Stimulated activated effector memory CD8-positive, alpha-beta T cell treated with anti-CD3 and anti-CD28 coated beads, Interleukin-12 subunit alpha, Interleukin-12 subunit beta, amount 100 ng/mL, for 72 hours (primary cell): ENCODE results near the gene MECR.
A peak's percentile ranks its signal among the peaks of the same experiment; 100 is the strongest.

Experiments
- ATAC-seq: fragments of 150-1000 bp; cut with Tn5 transposase; 2 replicates; pipeline ENCODE4 v1.10.0; 2021
- DNase-seq, 2 donors: peaks; one replicate each; pipeline ENCODE4 v3.0.0; 2021 to 2022; ENCODE audit warnings: low spot score in 2 of 2
- H3K27ac Mint-ChIP-seq: one replicate; pipeline ENCODE4 v1.8.0; 2022; ENCODE audit warnings: mild to moderate bottlenecking, mixed read lengths
- H3K36me3 Mint-ChIP-seq: one replicate; pipeline ENCODE4 v1.8.0; 2022; ENCODE audit warnings: mild to moderate bottlenecking, mixed read lengths
- H3K4me1 Mint-ChIP-seq: one replicate; pipeline ENCODE4 v1.8.0; 2022; ENCODE audit warnings: mixed read lengths
- H3K4me3 Mint-ChIP-seq: one replicate; pipeline ENCODE4 v1.8.0; 2022; ENCODE audit warnings: mild to moderate bottlenecking, mixed read lengths
- H3K9me3 Mint-ChIP-seq: one replicate; pipeline ENCODE4 v1.8.0; 2022; ENCODE audit warnings: mixed read lengths

MECR gene

GRCh38 chr1:29180497-29181412 is 50.0 kb downstream of the MECR start:
- DNase-seq = peak in 1 of 2 donors; percentile 6
- Mint-ChIP-seq H3K27ac (peak overlapping the region; percentile 98), H3K9me3 (no peaks in the 10 kb centered on the region), H3K4me1 (peaks cover 44% of the 10 kb centered on the region), H3K4me3 (peak overlapping the region; percentile 85), H3K36me3 (peaks cover 59% of the 10 kb centered on the region)
- ATAC-seq = no peak

DNA sequence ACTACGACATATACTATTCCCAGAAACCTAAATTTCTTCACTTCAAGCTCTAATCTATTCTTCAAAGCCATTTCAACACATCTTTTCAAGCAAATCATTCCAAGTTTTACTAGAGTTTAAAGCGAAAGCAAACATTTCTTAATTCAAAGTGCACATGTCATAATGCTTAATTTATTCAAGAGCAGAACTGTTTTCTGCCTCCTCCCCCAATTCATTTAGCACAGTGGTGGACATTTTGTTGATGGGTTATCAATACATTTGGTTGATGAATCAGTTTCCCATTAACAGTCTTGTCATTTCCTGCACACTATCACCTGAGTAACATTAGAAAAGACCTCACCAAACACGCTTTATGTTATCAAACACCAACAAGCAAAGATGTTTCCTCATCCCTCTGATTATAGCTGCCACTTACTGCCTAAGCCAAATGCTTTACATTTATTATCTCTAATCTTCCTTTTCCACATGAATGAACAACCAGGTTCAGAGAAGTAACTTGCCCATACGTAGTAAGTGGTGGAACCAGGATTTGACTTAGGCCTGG is 51.0 kb downstream of the MECR start:
- ATAC-seq = no peak
- Mint-ChIP-seq H3K9me3 (no peaks in the 10 kb centered on the region), H3K27ac (peak overlapping the region; percentile 98), H3K4me3 (peak overlapping the region; percentile 85), H3K36me3 (peaks cover 69% of the 10 kb centered on the region), H3K4me1 (peaks cover 44% of the 10 kb centered on the region)
- no peak for DNase-seq

DNA sequence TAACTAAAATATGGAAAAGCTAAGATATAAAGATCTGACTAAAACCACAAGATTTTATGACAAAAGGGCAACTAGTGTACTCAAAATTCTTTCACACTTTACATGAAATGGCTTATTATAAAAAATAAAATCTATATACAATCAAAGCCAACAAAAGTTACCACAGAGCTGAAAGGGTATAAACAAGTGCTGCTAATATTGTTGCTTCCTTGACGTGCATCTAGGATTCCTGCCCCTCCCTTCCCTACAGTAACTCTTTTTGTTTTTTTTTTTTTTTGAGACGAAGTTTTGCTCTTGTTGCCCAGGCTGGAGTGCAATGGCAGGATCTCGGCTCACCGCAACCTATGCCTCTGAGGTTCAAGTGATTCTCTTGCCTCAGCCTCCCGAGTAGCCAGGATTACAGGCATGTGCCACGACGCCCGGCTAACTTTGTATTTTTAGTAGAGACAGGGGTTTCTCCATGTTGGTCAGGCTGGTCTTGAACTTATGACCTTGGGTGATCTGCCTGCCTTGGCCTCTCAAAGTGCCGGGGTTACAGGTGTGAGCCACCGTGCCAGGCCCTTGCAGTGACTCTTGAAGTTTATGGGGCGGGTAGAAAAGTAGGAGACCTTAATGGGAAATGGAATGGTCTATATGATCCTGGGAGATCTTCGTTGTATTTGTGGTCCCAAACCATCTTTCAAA is 53.6 kb downstream of the MECR start:
- Mint-ChIP-seq H3K27ac (peak overlapping the region; percentile 54), H3K4me3 (peak overlapping the region; percentile 85), H3K4me1 (peaks cover 50% of the 10 kb centered on the region), H3K9me3 (no peaks in the 10 kb centered on the region), H3K36me3 (peaks cover 95% of the 10 kb centered on the region)
- ATAC-seq (no peak), DNase-seq (no peak)

GRCh38 chr1:29176576-29176975 is 54.2 kb downstream of the MECR start:
- peaks cover 53% of the 10 kb centered on the region for H3K4me1 Mint-ChIP-seq
- no peaks in the 10 kb centered on the region for H3K9me3 Mint-ChIP-seq
- H3K27ac Mint-ChIP-seq = peak overlapping the region; percentile 54
- DNase-seq = no peak
- peaks cover 98% of the 10 kb centered on the region for H3K36me3 Mint-ChIP-seq
- no peak for ATAC-seq
- H3K4me3 Mint-ChIP-seq = no peak overlapping the region

GRCh38 chr1:29172415-29172939 is 58.3 kb downstream of the MECR start:
- Mint-ChIP-seq H3K4me1 (peaks cover 55% of the 10 kb centered on the region), H3K9me3 (no peaks in the 10 kb centered on the region), H3K27ac (no peak overlapping the region), H3K4me3 (no peak overlapping the region), H3K36me3 (peaks cover 100% of the 10 kb centered on the region)
- ATAC-seq = no peak
- DNase-seq = no peak

DNA sequence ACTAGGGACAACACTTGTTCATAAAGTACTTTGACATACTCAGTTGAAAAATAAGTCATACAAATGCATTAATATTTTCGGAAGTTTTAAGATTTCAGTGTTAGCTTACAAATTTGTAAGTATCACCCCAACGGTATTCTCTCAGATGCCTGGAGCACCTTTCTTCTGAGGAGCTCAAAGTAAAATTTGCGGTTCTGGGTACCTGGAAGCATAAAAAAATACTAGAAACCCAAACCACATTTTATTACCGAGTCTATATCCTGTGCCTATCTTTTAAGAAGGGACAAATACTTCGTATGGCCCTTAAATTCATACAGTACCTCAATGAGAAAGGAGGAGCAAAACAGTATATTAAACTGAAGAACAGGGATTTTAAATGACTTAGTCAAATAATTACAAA is 59.2 kb downstream of the MECR start:
- Mint-ChIP-seq H3K4me3 (no peak overlapping the region), H3K27ac (peak overlapping the region; percentile 74), H3K36me3 (peaks cover 100% of the 10 kb centered on the region), H3K4me1 (peaks cover 58% of the 10 kb centered on the region), H3K9me3 (no peaks in the 10 kb centered on the region)
- ATAC-seq (no peak), DNase-seq (no peak)

- no peak for DNase-seq
- Mint-ChIP-seq H3K27ac (peak overlapping the region; percentile 74), H3K9me3 (no peaks in the 10 kb centered on the region), H3K4me3 (peak overlapping the region; percentile 11), H3K36me3 (peaks cover 100% of the 10 kb centered on the region), H3K4me1 (peaks cover 59% of the 10 kb centered on the region)
- no peak for ATAC-seq
These were observed 59.6 kb downstream of the MECR start for GRCh38 chr1:29171089-29171488.

DNA sequence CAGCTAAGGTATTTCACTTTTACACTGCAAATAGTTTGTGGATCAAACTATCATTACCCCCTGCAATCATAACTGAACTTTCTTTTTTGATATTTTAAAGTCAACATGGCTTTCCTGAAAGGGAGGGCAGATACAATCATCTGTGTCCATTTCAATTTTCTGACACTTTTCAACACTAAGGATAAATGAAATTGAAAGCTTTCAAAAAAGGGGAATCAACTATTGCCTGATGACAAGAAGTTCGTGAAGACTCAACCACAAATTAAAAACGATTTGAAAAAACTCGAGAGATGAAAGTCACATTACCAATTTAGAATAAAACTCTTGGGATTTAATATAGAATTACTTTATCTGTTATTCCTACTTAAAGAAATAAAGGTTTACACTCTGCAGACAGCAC is 60.8 kb downstream of the MECR start:
- Mint-ChIP-seq H3K9me3 (no peaks in the 10 kb centered on the region), H3K27ac (peak overlapping the region; percentile 74), H3K4me1 (peaks cover 68% of the 10 kb centered on the region), H3K36me3 (peaks cover 100% of the 10 kb centered on the region), H3K4me3 (no peak overlapping the region)
- DNase-seq (no peak), ATAC-seq (no peak)

DNA sequence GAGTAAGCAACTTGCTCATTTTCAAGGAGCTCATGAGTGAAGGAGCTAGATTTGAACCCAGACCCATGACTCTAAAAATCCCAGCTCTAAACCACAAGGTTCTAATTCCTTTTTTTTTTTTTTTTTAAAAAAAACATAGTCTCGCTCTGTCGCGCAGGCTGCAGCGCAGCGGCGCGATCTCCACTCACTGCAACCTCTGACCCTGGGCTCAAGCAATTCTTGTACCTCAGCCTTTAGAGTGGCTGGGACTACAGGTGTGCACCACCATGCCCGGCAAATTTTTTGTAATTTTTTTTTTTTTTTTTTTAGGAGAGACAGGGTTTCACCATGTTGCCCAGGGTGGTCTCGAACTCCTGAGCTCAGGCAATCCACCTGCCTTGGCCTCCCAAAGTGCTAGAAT is 62.8 kb downstream of the MECR start:
- peaks cover 100% of the 10 kb centered on the region for H3K36me3 Mint-ChIP-seq
- H3K9me3 Mint-ChIP-seq = no peaks in the 10 kb centered on the region
- no peak for DNase-seq
- peaks cover 73% of the 10 kb centered on the region for H3K4me1 Mint-ChIP-seq
- no peak overlapping the region for H3K4me3 Mint-ChIP-seq
- no peak overlapping the region for H3K27ac Mint-ChIP-seq
- ATAC-seq = no peak

GRCh38 chr1:29166291-29166878 is 64.3 kb downstream of the MECR start:
- no peak overlapping the region for H3K4me3 Mint-ChIP-seq
- H3K36me3 Mint-ChIP-seq = peaks cover 100% of the 10 kb centered on the region
- peaks cover 67% of the 10 kb centered on the region for H3K4me1 Mint-ChIP-seq
- no peak for ATAC-seq
- no peaks in the 10 kb centered on the region for H3K9me3 Mint-ChIP-seq
- no peak for DNase-seq
- no peak overlapping the region for H3K27ac Mint-ChIP-seq

DNA sequence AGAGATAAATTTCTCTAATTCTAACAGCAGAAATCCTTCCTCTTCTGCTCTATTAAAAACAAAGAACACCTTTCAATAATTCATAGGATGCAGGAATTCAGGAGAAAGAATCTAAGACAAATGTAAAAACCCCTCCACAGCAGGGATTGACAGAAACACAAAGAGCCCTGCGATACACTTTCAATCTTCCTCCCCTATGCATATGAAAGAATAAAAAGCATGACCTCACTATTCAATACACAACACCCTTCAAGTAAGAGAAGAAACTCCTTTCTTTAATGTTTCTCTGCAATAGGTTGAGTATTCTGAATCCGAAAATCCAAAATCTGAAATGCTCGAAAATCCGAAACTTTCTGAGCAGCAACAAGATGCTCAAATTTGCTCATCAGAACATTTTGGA is 66.1 kb downstream of the MECR start:
- H3K9me3 Mint-ChIP-seq = no peaks in the 10 kb centered on the region
- peaks cover 52% of the 10 kb centered on the region for H3K4me1 Mint-ChIP-seq
- peaks cover 100% of the 10 kb centered on the region for H3K36me3 Mint-ChIP-seq
- ATAC-seq = no peak
- DNase-seq = no peak
- no peak overlapping the region for H3K4me3 Mint-ChIP-seq
- H3K27ac Mint-ChIP-seq = peak overlapping the region; percentile 56

DNA sequence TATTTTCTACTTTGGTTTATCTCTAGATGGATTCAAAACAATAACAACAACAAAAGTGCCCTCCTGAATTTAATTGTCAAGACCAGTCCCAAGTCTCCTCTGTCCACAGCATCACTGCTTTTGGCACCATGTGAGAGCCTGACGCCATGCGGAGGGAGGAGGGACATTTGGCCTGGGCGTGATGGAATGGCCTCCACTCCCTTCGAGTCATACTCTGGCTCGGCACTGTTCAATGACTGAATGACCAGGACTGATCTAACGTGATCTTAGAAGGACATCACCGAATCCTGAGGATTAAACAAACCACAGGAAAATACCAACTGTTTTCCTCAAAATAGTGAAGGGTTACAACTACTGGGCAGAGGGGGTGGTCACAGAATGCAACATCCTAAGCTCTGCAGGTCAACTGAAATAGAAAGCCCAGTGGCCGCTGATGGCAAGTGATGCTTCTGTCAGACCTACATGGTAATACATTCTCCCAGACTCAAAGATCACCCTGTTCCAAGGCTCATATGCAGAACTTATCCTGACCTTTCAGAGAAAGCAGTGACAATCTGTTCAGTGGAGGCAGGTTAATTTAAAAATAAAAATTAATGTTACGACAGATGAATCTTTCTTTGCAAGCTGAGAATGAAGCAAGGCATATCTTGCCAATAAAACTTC is 68.1 kb downstream of the MECR start:
- H3K4me3 Mint-ChIP-seq = no peak overlapping the region
- peaks cover 100% of the 10 kb centered on the region for H3K36me3 Mint-ChIP-seq
- peaks cover 45% of the 10 kb centered on the region for H3K4me1 Mint-ChIP-seq
- H3K9me3 Mint-ChIP-seq = no peaks in the 10 kb centered on the region
- ATAC-seq = no peak
- DNase-seq = no peak
- no peak overlapping the region for H3K27ac Mint-ChIP-seq

- ATAC-seq (no peak), DNase-seq (no peak)
- Mint-ChIP-seq H3K27ac (no peak overlapping the region), H3K4me1 (peaks cover 40% of the 10 kb centered on the region), H3K36me3 (peaks cover 100% of the 10 kb centered on the region), H3K9me3 (no peaks in the 10 kb centered on the region), H3K4me3 (no peak overlapping the region)
These were observed 68.7 kb downstream of the MECR start for GRCh38 chr1:29162025-29162424.

DNA sequence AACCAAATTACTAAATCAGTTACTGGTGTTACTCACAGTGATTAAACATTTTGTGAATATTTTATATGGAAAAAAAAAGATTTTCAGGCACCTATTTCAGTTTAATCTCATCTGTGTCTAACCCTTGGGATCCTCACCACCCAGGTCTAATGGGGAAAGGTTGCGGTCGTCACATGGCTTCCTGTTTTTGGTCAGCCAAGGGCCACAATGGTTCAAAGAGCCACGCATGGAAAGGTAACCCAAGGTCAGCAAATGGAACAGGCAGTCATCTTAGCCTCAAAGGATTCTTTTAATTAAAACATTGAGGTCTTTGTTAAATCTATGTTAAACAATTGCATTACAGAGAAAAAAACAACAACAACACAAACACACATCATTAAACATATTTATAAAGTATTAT is 71.0 kb downstream of the MECR start:
- Mint-ChIP-seq H3K9me3 (no peaks in the 10 kb centered on the region), H3K4me3 (no peak overlapping the region), H3K4me1 (peaks cover 19% of the 10 kb centered on the region), H3K36me3 (peaks cover 100% of the 10 kb centered on the region), H3K27ac (no peak overlapping the region)
- no peak for DNase-seq
- ATAC-seq = no peak

DNA sequence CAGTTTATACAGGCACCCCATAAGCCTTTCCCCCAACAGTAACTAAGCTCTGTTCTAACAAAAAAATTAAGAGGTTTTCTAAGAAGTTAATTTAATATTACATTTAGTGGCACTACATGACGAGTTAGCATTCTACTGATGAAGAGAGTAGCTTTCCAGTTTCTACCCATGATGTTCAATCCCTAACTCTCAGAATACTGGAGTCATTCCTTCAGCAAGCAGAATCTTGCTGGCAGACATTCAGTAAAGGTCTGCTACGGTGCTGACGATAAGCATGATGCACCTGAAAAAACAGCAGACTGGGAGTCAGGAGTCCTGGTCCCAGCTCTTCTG is 73.5 kb downstream of the MECR start:
- Mint-ChIP-seq H3K4me3 (no peak overlapping the region), H3K4me1 (peaks cover 5% of the 10 kb centered on the region), H3K36me3 (peaks cover 100% of the 10 kb centered on the region), H3K27ac (no peak overlapping the region), H3K9me3 (no peaks in the 10 kb centered on the region)
- ATAC-seq (no peak), DNase-seq (no peak)
